ENCODE data around the gene TMEM89.
A peak's percentile ranks its signal among the peaks of the same experiment; 100 is the strongest.

The TMEM89 gene

DNA sequence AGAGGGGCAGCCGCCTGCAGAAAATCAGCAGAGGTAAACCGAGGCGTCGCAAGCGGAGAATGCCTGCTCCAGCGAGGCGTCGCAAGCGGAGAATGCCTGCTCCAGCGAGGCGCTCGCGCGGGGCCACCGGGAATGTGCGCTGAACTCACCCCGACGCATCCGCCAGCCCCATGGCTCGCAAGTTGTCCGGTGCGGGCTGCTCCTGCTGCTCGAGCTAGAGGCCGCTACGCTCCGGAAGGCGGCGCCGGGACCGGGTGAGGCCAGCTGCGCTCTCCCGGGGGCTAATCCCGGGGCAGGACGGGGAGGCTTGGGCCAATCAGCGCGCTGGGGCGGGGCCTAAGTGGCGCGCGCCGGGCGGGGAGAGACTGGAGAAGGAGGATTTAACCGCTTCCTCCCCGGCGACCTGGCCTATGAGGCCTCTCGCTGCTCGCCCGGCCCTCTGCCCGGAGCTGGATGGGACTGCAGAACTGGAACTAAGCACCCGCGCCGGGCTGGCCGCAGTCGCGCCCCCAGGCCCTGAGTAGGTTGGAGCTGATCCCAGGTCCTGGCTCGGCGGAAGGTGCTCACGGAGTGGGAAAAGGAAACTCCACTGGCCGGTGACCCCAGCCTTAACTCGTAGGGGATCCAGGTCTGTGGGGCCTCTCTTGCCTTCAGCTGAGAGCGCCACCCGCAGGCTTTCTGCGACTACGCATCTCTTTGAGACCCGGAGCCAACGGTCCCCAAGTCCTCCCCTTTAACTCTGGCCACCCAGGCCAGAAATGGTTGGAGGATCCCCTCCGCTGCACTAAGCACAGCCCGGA lies 13.9 kb upstream of the TMEM89 start, which contains the start of gene SLC26A6 (continued):
- no peak for TF ChIP-seq PRDM2 (tag by site-specific recombination; IDR thresholded peaks at IDR 0.05; ENCODE audit: borderline replicate concordance)
- no peak for TF ChIP-seq PRDM6 (tag by site-specific recombination; IDR thresholded peaks at IDR 0.05)
- no peak for TF ChIP-seq ZNF266 (tag by site-specific recombination; IDR thresholded peaks at IDR 0.05; ENCODE audit: low read depth)
- peak; percentile 61 for TF ChIP-seq KLF10 (tag by site-specific recombination; IDR thresholded peaks at IDR 0.05)
- TF ChIP-seq ZNF560 (tag by site-specific recombination; IDR thresholded peaks at IDR 0.05; ENCODE audit: borderline replicate concordance) = no peak
- no peak for TF ChIP-seq ZNF610 (tag by site-specific recombination; IDR thresholded peaks at IDR 0.05; ENCODE audit: borderline replicate concordance)
- peak; percentile 79 for TF ChIP-seq PATZ1 (tag by site-specific recombination; IDR thresholded peaks at IDR 0.05)
- no peak for TF ChIP-seq ZNF626 (tag by site-specific recombination; IDR thresholded peaks at IDR 0.05)
- no peak for TF ChIP-seq ZNF530 (tag by site-specific recombination; IDR thresholded peaks at IDR 0.05; ENCODE audit: low read depth)
- TF ChIP-seq SALL2 (tag by site-specific recombination; IDR thresholded peaks at IDR 0.05; ENCODE audit: borderline replicate concordance) = no peak
- peak; percentile 51; the same call in 1 of the 2 replicates for TF ChIP-seq ZNF692 (tag by site-specific recombination; IDR thresholded peaks at IDR 0.05)
- no peak; the same call in 1 of the 2 replicates for TF ChIP-seq ZNF394 (tag by site-specific recombination; IDR thresholded peaks at IDR 0.05; ENCODE audit: borderline replicate concordance)
- TF ChIP-seq GLIS2 (tag by site-specific recombination; IDR thresholded peaks at IDR 0.05) = peak; percentile 91
- no peak for TF ChIP-seq ZNF350 (tag by site-specific recombination; IDR thresholded peaks at IDR 0.05)
- no peak for TF ChIP-seq ZNF701 (tag by site-specific recombination; IDR thresholded peaks at IDR 0.05)
- TF ChIP-seq HOXA7 (CRISPR knock-in tag; IDR thresholded peaks at IDR 0.05; ENCODE audit: borderline replicate concordance) = no peak
- TF ChIP-seq, protein P1, sequence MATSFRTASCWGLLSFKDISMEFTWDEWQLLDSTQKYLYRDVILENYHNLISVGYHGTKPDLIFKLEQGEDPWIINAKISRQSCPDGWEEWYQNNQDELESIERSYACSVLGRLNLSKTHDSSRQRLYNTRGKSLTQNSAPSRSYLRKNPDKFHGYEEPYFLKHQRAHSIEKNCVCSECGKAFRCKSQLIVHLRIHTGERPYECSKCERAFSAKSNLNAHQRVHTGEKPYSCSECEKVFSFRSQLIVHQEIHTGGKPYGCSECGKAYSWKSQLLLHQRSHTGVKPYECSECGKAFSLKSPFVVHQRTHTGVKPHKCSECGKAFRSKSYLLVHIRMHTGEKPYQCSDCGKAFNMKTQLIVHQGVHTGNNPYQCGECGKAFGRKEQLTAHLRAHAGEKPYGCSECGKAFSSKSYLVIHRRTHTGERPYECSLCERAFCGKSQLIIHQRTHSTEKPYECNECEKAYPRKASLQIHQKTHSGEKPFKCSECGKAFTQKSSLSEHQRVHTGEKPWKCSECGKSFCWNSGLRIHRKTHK (tag by site-specific recombination; IDR thresholded peaks at IDR 0.05) = no peak
- TF ChIP-seq ZBTB44 (tag by site-specific recombination; IDR thresholded peaks at IDR 0.05) = no peak
- no peak for TF ChIP-seq ZNF223 (tag by site-specific recombination; IDR thresholded peaks at IDR 0.05)
- 0 out of 2 replicates have a peak, but pooled peaks have one; percentile 35 for TF ChIP-seq ZNF2 (tag by site-specific recombination; IDR thresholded peaks at IDR 0.05)
- TF ChIP-seq ZNF768 (tag by site-specific recombination; IDR thresholded peaks at IDR 0.05) = no peak
- no peak for TF ChIP-seq RBAK (tag by site-specific recombination; IDR thresholded peaks at IDR 0.05)
- no peak for TF ChIP-seq ZNF324 (tag by site-specific recombination; IDR thresholded peaks at IDR 0.05)
- no peak for TF ChIP-seq ZNF157 (tag by site-specific recombination; IDR thresholded peaks at IDR 0.05)

Data from HEK293 (cell line).